Upper lobe of right lung (tissue), 1 donor: Measurements from ENCODE around the gene CEBPG. TPM values are rescaled to one million over a fixed set of nuclear protein-coding genes. Genes with fewer than 3 reads are reported as not detected.
A peak's percentile ranks its signal among the peaks of the same experiment; 100 is the strongest.

Experiments
- ATAC-seq: fragments of 200-7000 bp; cut with Tn5 transposase; one replicate; pipeline ENCODE4 v1.9.1; 2020; ENCODE audit warnings: mild to moderate bottlenecking, moderate library complexity
- DNase-seq: peaks from one replicate; pipeline ENCODE4 v3.0.0-alpha.2; 2020
- H3K27ac ChIP-seq: fragments of 200-600 bp; one replicate; pipeline ENCODE4 v1.8.0; 2022
- H3K27me3 ChIP-seq: fragments of 200-600 bp; one replicate; pipeline ENCODE4 v1.8.0; 2022; ENCODE audit warnings: mild to moderate bottlenecking
- H3K36me3 ChIP-seq: fragments of 200-600 bp; one replicate; pipeline ENCODE4 v1.8.0; 2022
- H3K4me1 ChIP-seq: fragments of 200-600 bp; one replicate; pipeline ENCODE4 v1.8.0; 2022
- H3K4me3 ChIP-seq: fragments of 200-600 bp; one replicate; pipeline ENCODE4 v1.8.0; 2022; ENCODE audit warnings: mild to moderate bottlenecking
- H3K9me3 ChIP-seq: fragments of 200-600 bp; one replicate; pipeline ENCODE4 v1.8.0; 2022
- CTCF ChIP-seq: fragments of 200-600 bp; IDR thresholded peaks from one replicate; pipeline ENCODE4 v1.8.0; 2022; ENCODE audit warnings: antibody characterized with exemption
- intact Hi-C: fragments of 100-400 bp; cut with DNase I; formaldehyde crosslinking; loops from one replicate; pipeline ENCODE4 v1.11.0; 2022
- total RNA-seq: library from RNA; stranded (reverse); fragmentation: NEBNext Ultra II Directional; extraction: Animal tissue kit (Norgen Biotek cat#: 25700); gene quantifications from one replicate; pipeline ENCODE4 v1.2.1, GENCODE V29; 2021
- donor health status: DM: no; HTN: yes; CAD: no; lungs with severe emphysema.

The CEBPG gene
- total RNA-seq, 1 donor from 2014 or later, result 32.3 TPM

DNA sequence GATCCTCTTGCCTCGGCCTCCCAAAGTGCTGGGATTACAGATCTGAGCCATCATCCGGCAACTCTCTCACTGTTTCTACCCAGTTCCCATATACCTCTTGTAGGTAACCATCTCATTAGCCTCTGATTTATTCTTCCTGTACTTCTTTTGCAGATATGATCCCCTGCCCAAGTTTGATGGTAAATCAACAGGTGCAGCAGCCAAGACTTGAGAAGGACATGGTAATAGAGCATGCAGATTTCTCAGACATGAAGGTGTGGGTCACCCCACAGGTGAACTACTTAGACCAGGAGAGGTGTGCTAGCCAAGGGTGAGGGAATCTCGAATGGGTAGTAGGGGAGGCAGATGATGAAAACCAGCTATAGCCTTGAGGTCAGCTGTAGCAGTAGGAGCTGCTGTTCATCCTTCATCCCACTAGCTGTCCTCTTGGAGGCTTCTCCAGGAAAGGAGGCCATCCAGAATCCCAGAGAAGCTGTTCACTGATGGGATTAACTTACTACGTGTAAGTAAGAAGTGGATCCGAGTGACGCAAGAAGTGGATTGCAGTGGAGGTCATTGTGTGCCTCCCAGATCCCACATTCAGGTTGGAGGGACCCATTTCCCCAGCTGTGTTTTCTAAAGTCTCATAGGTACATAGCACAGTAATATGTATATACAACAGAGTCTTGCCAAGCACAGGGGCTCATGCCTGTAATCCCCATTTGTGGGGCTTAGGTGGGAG lies 10.8 kb upstream of the CEBPG start:
- Histone ChIP-seq H3K27ac (no peak overlapping the region), H3K4me1 (no peaks in the 10 kb centered on the region), H3K27me3 (no peaks in the 10 kb centered on the region), H3K4me3 (no peak overlapping the region), H3K36me3 (no peaks in the 10 kb centered on the region), H3K9me3 (no peaks in the 10 kb centered on the region)
- TF ChIP-seq CTCF, result no peak
- no peak for ATAC-seq
- intact Hi-C loops, result no loop called here
- DNase-seq, result no peak

GRCh38 chr19:33363476-33363875 lies 10.0 kb upstream of the CEBPG start:
- H3K27me3 ChIP-seq, result no peaks in the 10 kb centered on the region
- no peak for ATAC-seq
- intact Hi-C loops, result no loop called here
- H3K4me3 ChIP-seq, result no peak overlapping the region
- no peaks in the 10 kb centered on the region for H3K36me3 ChIP-seq
- no peak for DNase-seq
- H3K9me3 ChIP-seq, result no peaks in the 10 kb centered on the region
- TF ChIP-seq CTCF, result no peak
- H3K4me1 ChIP-seq, result no peaks in the 10 kb centered on the region
- H3K27ac ChIP-seq, result no peak overlapping the region

DNA sequence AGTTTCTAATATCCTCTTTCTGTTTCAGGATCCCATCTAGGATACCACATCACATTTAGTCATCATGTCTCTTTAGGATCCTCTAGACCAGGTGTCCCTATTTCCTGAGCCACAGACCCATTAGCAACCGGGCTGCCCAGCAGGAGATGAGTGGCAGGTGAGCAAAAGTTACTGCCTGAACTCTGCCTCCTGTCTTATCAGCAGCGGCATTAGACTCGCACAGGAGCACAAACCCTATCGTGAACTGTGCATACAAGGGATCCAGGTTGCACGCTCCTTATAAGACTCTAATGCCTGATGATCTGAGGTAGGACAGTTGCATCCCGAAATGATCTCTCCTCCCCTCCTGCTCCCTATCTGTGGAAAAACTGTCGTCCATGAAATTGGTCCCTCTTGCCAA lies 7.8 kb upstream of the CEBPG start:
- Histone ChIP-seq H3K27ac (no peak overlapping the region), H3K27me3 (no peaks in the 10 kb centered on the region), H3K4me3 (no peak overlapping the region), H3K4me1 (no peaks in the 10 kb centered on the region), H3K36me3 (no peaks in the 10 kb centered on the region), H3K9me3 (no peaks in the 10 kb centered on the region)
- intact Hi-C loops, result no loop called here
- ATAC-seq, result no peak
- TF ChIP-seq CTCF, result no peak
- DNase-seq, result no peak

DNA sequence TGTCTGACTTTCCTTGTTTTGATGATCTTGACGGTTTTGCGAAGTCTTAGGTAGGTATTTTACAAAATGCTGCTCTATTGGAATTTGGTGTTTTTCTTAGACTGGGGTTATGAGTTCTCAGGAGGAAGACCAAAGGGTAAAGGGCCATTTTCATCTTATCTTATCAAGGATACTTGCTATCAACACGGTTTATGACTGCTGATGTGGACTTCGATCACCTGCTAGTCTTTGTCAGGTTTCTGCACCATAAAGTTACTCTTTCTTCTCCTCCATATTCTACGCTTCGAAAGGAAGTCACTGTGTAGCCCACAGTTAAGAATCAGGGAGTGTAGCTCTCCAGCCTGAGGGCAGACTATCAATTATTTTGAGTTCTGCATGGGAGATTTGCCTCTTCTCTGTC lies 7.4 kb upstream of the CEBPG start:
- DNase-seq (no peak), ATAC-seq (no peak)
- Histone ChIP-seq H3K9me3 (no peaks in the 10 kb centered on the region), H3K27me3 (no peaks in the 10 kb centered on the region), H3K4me1 (no peaks in the 10 kb centered on the region), H3K4me3 (no peak overlapping the region), H3K27ac (no peak overlapping the region), H3K36me3 (no peaks in the 10 kb centered on the region)
- TF ChIP-seq CTCF, result no peak
- intact Hi-C loops, result no loop called here

DNA sequence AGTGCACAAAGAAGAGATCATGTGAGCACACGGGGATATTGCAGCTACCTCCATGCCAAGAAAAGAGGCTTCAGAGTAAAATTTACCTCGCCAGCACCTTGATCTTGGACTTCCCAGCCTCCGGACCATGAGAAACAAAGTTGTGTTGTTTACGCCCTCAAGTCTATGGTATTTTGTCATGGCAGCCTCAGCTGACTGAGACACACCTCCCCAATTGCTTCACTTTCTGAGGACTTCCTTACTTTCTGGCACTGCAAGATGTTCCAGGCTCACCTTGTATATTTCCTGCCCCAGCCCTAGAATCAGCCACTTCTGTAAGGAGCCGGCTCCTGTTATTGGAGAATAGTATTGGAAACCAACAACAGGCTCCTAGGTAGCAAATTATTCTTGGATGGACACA lies 6.6 kb upstream of the CEBPG start:
- H3K4me3 ChIP-seq, result no peak overlapping the region
- no peaks in the 10 kb centered on the region for H3K27me3 ChIP-seq
- H3K36me3 ChIP-seq, result no peaks in the 10 kb centered on the region
- intact Hi-C loops, result no loop called here
- no peak for DNase-seq
- no peak for TF ChIP-seq CTCF
- H3K4me1 ChIP-seq, result no peaks in the 10 kb centered on the region
- no peaks in the 10 kb centered on the region for H3K9me3 ChIP-seq
- no peak overlapping the region for H3K27ac ChIP-seq
- peak; percentile 58 for ATAC-seq
